Osteocyte (in vitro differentiated cells): ENCODE results near the gene ACAT2. TPM values are rescaled to one million over a fixed set of nuclear protein-coding genes. Genes with fewer than 3 reads are reported as not detected.
"Not testable (repeated sequence)": the region's sequence is repeated elsewhere in the genome, so short reads cannot be mapped to it uniquely, and the experiment has no call there.

Experiments used
- DNase-seq: peaks from one replicate; pipeline ENCODE4 v3.0.0; 2021; ENCODE audit warnings: mixed read lengths; ENCODE audit not compliant: unreplicated experiment; ENCODE audit errors: extremely low spot score
- H3K27ac Mint-ChIP-seq: one replicate; pipeline ENCODE4 v1.8.0; 2021; ENCODE audit warnings: mild to moderate bottlenecking, mixed read lengths; ENCODE audit not compliant: unreplicated experiment
- H3K27me3 Mint-ChIP-seq: one replicate; pipeline ENCODE4 v1.8.0; 2021; ENCODE audit warnings: mixed read lengths; ENCODE audit not compliant: unreplicated experiment
- H3K36me3 Mint-ChIP-seq: one replicate; pipeline ENCODE4 v1.8.0; 2021; ENCODE audit warnings: mixed read lengths; ENCODE audit not compliant: unreplicated experiment
- H3K4me1 Mint-ChIP-seq: one replicate; pipeline ENCODE4 v1.8.0; 2021; ENCODE audit warnings: mixed read lengths; ENCODE audit not compliant: unreplicated experiment
- H3K4me3 Mint-ChIP-seq: one replicate; pipeline ENCODE4 v1.8.0; 2021; ENCODE audit warnings: mild to moderate bottlenecking, moderate library complexity, mixed read lengths; ENCODE audit not compliant: unreplicated experiment
- H3K9me3 Mint-ChIP-seq: one replicate; pipeline ENCODE4 v1.8.0; 2021; ENCODE audit warnings: mixed read lengths; ENCODE audit not compliant: unreplicated experiment
- total RNA-seq: library from RNA; stranded (reverse); gene quantifications from 2 replicates; pipeline ENCODE4 v1.2.1, GENCODE V29; 2021
- TF ChIP-seq, protein P1 (sequence below): fragments of 200-600 bp; sonication (generic); IDR thresholded peaks from 2 replicates; pipeline ENCODE4 v1.5.0; 2021; ENCODE audit warnings: antibody characterized with exemption, mild to moderate bottlenecking, moderate library complexity

Gene ACAT2
- total RNA-seq, 1 donor from 2014 or later, result 21.3 TPM

GRCh38 chr6:159715605-159716004, 46.2 kb upstream of the ACAT2 start:
- Mint-ChIP-seq H3K9me3 (no peaks in the 10 kb centered on the region), H3K27ac (no peak overlapping the region), H3K27me3 (no peaks in the 10 kb centered on the region), H3K36me3 (peaks cover 5% of the 10 kb centered on the region), H3K4me3 (no peak overlapping the region), H3K4me1 (peaks cover 6% of the 10 kb centered on the region)
- TF ChIP-seq, protein P1, sequence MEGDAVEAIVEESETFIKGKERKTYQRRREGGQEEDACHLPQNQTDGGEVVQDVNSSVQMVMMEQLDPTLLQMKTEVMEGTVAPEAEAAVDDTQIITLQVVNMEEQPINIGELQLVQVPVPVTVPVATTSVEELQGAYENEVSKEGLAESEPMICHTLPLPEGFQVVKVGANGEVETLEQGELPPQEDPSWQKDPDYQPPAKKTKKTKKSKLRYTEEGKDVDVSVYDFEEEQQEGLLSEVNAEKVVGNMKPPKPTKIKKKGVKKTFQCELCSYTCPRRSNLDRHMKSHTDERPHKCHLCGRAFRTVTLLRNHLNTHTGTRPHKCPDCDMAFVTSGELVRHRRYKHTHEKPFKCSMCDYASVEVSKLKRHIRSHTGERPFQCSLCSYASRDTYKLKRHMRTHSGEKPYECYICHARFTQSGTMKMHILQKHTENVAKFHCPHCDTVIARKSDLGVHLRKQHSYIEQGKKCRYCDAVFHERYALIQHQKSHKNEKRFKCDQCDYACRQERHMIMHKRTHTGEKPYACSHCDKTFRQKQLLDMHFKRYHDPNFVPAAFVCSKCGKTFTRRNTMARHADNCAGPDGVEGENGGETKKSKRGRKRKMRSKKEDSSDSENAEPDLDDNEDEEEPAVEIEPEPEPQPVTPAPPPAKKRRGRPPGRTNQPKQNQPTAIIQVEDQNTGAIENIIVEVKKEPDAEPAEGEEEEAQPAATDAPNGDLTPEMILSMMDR, result no peak
- no peak for DNase-seq

DNA sequence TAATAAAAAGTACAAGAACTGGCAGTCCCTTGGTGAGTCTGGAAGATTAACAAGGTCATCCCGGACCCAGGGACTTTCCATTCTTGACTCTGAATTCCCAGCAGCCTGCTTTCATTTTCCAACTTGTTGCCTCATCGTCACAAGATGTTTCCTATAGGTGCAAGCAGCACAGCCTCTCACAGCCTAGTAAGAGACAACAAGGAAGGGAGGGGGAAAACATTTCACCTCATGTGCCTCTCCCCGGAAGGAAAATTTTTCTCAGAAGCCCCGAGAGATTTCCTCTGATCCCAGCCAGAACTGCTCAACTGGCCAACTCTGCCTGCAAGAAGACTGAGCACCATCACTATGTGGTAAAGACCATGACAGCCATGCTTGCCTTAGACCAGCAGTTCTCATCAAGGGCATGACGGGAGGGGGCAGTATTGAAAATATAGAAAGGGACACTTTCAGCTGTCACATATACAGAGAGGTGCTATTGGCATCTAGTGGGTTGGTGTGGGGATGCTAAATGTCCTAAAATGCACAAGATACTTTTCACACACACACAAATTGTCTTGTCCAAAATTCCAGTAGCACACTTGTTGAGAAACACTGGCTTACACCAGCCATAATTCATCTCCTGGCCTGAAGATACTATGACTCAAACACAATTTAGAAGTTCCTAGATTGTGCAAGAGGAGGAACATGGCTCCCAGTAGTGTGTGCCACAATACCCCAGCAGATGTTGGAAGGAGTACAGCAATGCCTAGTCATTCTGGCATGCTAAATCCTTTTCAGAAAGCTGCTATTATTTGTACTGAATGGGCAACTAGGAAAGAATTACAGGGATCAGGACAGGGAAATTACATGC, 45.4 kb upstream of the ACAT2 start:
- no peaks in the 10 kb centered on the region for H3K9me3 Mint-ChIP-seq
- H3K36me3 Mint-ChIP-seq, result peaks cover 5% of the 10 kb centered on the region
- TF ChIP-seq, protein P1, result no peak
- DNase-seq, result no peak
- peaks cover 6% of the 10 kb centered on the region for H3K4me1 Mint-ChIP-seq
- no peaks in the 10 kb centered on the region for H3K27me3 Mint-ChIP-seq
- no peak overlapping the region for H3K27ac Mint-ChIP-seq
- H3K4me3 Mint-ChIP-seq, result no peak overlapping the region

- no peak overlapping the region for H3K27ac Mint-ChIP-seq
- TF ChIP-seq, protein P1, result no peak
- H3K4me3 Mint-ChIP-seq, result no peak overlapping the region
- H3K27me3 Mint-ChIP-seq, result no peaks in the 10 kb centered on the region
- no peaks in the 10 kb centered on the region for H3K9me3 Mint-ChIP-seq
- peaks cover 6% of the 10 kb centered on the region for H3K4me1 Mint-ChIP-seq
- no peak for DNase-seq
- peaks cover 5% of the 10 kb centered on the region for H3K36me3 Mint-ChIP-seq
Measured at GRCh38 chr6:159718634-159719033, 43.2 kb upstream of the ACAT2 start.

- H3K4me1 Mint-ChIP-seq, result peaks cover 6% of the 10 kb centered on the region
- H3K36me3 Mint-ChIP-seq, result peaks cover 5% of the 10 kb centered on the region
- TF ChIP-seq, protein P1, result no peak
- H3K27me3 Mint-ChIP-seq, result no peaks in the 10 kb centered on the region
- no peak for DNase-seq
- H3K9me3 Mint-ChIP-seq, result no peaks in the 10 kb centered on the region
- H3K4me3 Mint-ChIP-seq, result no peak overlapping the region
- no peak overlapping the region for H3K27ac Mint-ChIP-seq
Measured at GRCh38 chr6:159719287-159719686, 42.6 kb upstream of the ACAT2 start.

DNA sequence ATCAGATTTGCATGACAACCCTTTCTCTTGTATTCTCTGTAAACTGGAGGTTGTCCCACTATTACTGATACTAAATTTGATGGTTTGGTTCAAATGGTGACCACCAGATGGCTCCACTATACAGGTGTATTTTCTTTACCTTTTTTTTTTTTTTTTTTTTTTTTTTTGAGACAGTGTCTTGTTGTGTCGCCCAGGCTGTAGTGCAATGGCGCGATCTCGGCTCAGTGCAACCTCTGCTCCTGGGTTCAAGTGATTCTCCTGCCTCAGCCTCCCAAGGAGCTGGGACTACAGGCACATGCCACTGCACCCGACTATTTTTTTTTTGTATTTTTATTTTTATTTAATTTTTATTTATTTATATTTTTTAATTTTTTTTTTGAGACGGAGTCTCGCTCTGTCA, 41.1 kb upstream of the ACAT2 start:
- DNase-seq, result no peak
- Mint-ChIP-seq H3K4me1 (peaks cover 11% of the 10 kb centered on the region), H3K27ac (no peak overlapping the region), H3K27me3 (no peaks in the 10 kb centered on the region), H3K9me3 (no peaks in the 10 kb centered on the region), H3K4me3 (no peak overlapping the region), H3K36me3 (no peaks in the 10 kb centered on the region)
- TF ChIP-seq, protein P1, result peak; percentile 52

- H3K4me1 Mint-ChIP-seq, result peaks cover 12% of the 10 kb centered on the region
- H3K27me3 Mint-ChIP-seq, H3K4me3 Mint-ChIP-seq, DNase-seq, H3K27ac Mint-ChIP-seq, H3K36me3 Mint-ChIP-seq, H3K9me3 Mint-ChIP-seq: not testable (repeated sequence)
Measured at GRCh38 chr6:159721981-159722380, 39.9 kb upstream of the ACAT2 start.
